GM18505 (cell line): ENCODE results near the gene EPB41L4B.
"Not testable (repeated sequence)": the region's sequence is repeated elsewhere in the genome, so short reads cannot be mapped to it uniquely, and the experiment has no call there.

Experiments used
- ATAC-seq: cut with Tn5 transposase; IDR thresholded peaks from one replicate; pipeline ENCODE4 v1.9.1; 2021; ENCODE audit not compliant: unreplicated experiment
- POLR2A ChIP-seq: IDR thresholded peaks from 4 replicates; pipeline ENCODE4 v1.6.1; 2011; ENCODE audit warnings: borderline replicate concordance; ENCODE audit not compliant: insufficient read depth, insufficient read length; ENCODE audit errors: extremely low read depth

EPB41L4B gene

GRCh38 chr9:109132567-109133021 lies 188.3 kb downstream of the EPB41L4B start:
- no peak for ATAC-seq

GRCh38 chr9:109129470-109130197 lies 191.2 kb downstream of the EPB41L4B start:
- TF ChIP-seq POLR2A = no peak
- no peak for ATAC-seq

More at GRCh38 chr9:109132567-109133021, 188.3 kb downstream of the EPB41L4B start:
- no peak for TF ChIP-seq POLR2A

GRCh38 chr9:109126671-109127070 lies 194.2 kb downstream of the EPB41L4B start:
- not testable (repeated sequence) for ATAC-seq

- no peak for TF ChIP-seq POLR2A
Observed at GRCh38 chr9:109124121-109124520, 196.7 kb downstream of the EPB41L4B start.

GRCh38 chr9:109122726-109123621 lies 197.9 kb downstream of the EPB41L4B start:
- TF ChIP-seq POLR2A = no peak
- no peak for ATAC-seq

More at GRCh38 chr9:109124121-109124520, 196.7 kb downstream of the EPB41L4B start:
- no peak for ATAC-seq
